Activated naive CD4-positive, alpha-beta T cell (primary cell): Measurements from ENCODE around the gene EFNA5.

Experiments
- DNase-seq, 4 experiments: peaks; one replicate each; lab custom pipeline; 2025; lab: John Stamatoyannopoulos, UW

EFNA5 gene

GRCh38 chr5:107428303-107428813, 242.4 kb downstream of the EFNA5 start:
- DNase-seq: no peak

DNA sequence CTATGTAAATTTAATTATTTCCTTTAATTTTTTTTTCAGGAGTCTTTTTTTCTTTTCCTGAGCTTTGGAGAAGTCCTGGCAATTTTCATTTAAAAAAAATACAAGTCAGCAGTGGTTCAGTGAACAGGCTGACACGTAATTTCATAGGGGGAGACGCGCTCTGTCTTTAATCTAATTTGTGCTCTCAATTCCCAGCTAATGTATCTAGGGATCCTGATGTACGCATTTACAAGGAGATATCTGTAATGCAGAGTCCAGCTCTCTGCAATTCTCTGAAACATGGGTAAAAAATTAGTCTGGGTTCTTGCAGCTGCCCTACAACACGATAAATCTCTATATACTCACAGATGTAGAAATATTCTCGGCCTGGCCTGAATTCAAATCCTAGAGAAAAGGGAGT, 243.9 kb downstream of the EFNA5 start:
- no peak for DNase-seq

- DNase-seq: no peak
Measured at GRCh38 chr5:107426209-107426608, 244.5 kb downstream of the EFNA5 start.

GRCh38 chr5:107425541-107426031, 245.2 kb downstream of the EFNA5 start:
- DNase-seq: no peak

DNA sequence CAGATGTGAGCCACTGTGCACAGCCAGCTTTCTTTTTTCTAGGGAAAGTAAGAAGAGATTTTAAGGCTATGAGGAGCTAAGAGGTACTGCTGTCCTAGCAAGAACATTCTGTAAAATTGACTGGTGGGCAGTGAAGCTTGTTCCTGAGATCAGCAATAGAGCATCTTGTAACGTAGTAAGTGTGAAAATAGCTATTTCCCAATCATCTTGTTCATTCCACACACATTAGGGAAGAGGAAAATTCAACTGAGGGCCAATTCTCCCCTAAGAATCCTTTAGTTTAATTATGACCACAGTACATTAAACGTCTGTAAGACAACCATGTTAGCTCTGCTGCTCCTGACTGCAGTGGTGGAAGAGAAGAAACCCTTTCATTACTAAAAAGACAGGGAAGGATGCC, 246.2 kb downstream of the EFNA5 start:
- no peak for DNase-seq

DNA sequence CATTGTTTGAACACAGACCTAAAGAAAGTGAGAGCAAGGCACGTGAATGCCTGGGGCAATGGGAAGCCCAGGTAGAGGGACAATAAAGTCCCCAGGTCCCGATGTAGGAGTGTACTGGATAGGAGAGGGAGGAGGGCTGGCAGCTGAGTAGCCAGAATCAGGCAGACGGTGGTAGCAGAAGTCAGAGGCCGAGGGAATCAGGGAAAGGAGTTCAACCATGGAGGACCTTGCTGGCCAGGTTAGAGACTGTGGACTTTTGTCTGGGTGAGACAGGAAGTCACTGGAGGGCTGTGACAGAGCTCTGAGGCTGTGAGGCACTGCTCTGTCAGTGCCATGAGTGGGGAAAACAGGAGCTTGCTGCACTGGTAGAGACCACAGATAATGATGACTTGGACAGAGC, 248.2 kb downstream of the EFNA5 start:
- no peak for DNase-seq

DNA sequence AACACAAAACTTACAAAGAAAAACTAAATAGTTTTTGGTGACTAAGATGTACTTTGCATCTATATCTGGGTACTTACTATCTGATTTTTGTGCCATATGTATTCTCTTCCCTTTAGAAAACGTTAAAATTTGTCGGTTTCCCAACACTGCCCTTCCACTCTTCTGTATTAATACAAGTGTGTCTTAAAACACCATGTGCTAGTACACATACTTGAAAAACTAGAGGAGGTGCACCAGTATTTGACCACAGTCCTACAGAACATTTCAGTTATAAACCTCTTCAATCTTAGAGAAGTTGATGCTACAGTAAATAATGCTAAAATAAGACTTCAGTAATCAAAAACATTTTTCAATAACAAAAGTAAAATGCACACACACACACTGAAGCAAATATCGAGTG, 251.2 kb downstream of the EFNA5 start:
- no peak for DNase-seq

- DNase-seq: no peak
Measured at GRCh38 chr5:107418902-107419301, 251.8 kb downstream of the EFNA5 start.

GRCh38 chr5:107418071-107418470, 252.7 kb downstream of the EFNA5 start:
- no peak for DNase-seq

DNA sequence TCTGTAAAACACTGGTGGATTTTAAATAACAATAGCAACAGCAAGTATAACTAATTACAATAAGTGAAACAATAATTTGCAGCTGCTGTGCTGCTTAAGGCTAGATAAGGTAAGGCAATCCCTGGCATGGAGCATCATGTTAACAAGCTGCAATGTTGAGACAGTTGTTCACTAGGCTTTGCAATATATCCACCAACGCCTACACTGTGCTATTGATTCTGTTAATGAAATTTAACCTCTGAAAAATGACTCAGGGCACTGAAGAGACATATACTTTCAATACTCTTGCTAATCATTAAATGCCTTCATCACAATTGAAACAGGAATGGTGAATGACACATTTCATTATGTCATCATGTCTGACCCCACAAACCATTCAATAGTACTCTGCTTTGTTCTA, 255.0 kb downstream of the EFNA5 start:
- no peak for DNase-seq

DNA sequence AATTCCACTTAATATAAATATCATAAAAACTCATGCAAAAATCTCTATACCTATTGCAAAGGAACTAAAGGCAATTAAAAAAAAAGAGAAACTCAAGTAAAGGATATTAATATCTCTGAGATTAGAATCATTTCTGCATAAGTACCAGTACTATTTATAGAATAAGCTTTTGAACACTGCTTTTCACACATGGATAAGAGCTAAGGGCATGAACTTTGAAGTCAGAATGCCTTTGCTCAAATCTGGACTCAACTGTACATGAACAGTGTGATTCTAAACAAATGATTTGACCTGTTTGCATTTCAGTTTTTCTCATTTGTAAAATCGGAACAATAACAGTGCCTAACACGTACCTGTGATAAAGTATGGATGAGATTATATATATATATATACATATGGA, 255.9 kb downstream of the EFNA5 start:
- no peak for DNase-seq

DNA sequence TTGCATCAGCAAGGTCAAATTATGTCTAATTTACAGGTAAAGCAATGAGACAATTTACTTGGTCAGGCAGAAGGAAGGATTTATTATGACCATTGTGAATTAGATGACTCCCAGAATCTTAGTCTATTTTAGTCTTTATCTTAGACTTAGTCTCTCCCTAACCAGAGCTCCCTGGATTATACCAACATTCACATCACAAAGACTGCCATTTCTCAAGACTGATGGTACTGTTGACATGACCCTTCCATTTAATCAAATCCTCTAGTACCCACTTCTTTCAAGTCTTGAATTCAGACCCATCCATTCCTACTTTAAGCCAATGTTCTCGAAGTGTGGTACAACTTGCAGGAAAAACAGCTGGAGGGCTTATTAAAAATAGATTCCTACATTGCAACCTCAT, 257.0 kb downstream of the EFNA5 start:
- DNase-seq: no peak

GRCh38 chr5:107408564-107408963, 262.2 kb downstream of the EFNA5 start:
- DNase-seq: no peak

GRCh38 chr5:107407713-107408298, 262.9 kb downstream of the EFNA5 start:
- DNase-seq: no peak

- DNase-seq: no peak
Measured at GRCh38 chr5:107404595-107405374, 266.0 kb downstream of the EFNA5 start.

- no peak for DNase-seq
Measured at GRCh38 chr5:107403228-107403953, 267.3 kb downstream of the EFNA5 start.

DNA sequence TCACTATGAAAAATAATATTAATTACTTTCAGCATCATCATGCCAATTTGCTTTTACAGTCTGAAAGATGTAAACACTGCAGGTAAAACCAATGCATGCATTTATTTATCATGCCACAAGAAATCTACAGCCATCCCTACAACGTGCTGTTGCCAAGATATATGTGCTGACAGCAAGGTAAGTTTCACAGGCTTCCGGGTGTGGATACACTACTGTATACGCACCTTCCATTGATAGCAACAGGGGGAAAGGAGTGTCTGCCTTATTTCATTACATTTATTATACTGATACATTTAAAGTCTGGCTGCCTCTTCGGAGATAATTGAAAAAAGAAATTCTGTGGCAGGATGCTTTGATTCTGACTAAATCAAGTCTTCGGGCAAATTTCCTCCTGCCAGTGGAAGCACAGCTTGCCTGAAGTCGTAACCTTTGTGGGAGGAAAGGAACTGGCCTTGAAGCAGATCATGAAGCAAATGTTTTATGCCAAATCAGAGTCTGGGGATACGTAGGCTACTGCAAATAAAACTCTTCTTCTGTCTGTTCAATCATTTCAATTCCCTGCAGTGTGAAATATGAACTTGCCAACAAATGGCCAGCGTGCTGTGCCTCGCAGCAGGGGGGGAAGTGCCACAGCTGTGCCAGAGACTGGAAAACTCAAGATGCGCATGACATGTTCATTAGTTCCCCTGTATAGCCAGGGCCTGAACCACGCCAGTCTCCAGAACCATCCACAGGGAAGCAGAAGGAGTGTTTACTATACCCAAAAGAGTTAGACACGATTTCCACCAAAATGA, 268.1 kb downstream of the EFNA5 start:
- DNase-seq: no peak

- no peak for DNase-seq
Measured at GRCh38 chr5:107401470-107402122, 269.1 kb downstream of the EFNA5 start.

- DNase-seq: no peak
Measured at GRCh38 chr5:107400328-107400727, 270.4 kb downstream of the EFNA5 start.

GRCh38 chr5:107398703-107399102, 272.0 kb downstream of the EFNA5 start:
- DNase-seq: no peak

GRCh38 chr5:107396351-107396690, 274.4 kb downstream of the EFNA5 start:
- DNase-seq: no peak
